T-helper 2 cell (primary cell): ENCODE results near the gene NELFCD.

Experiments used
- DNase-seq, 5 experiments: peaks; one replicate each; pipeline versions ENCODE4 v3.0.0 to v3.0.0-alpha.2; 2012 to 2022

NELFCD gene

DNA sequence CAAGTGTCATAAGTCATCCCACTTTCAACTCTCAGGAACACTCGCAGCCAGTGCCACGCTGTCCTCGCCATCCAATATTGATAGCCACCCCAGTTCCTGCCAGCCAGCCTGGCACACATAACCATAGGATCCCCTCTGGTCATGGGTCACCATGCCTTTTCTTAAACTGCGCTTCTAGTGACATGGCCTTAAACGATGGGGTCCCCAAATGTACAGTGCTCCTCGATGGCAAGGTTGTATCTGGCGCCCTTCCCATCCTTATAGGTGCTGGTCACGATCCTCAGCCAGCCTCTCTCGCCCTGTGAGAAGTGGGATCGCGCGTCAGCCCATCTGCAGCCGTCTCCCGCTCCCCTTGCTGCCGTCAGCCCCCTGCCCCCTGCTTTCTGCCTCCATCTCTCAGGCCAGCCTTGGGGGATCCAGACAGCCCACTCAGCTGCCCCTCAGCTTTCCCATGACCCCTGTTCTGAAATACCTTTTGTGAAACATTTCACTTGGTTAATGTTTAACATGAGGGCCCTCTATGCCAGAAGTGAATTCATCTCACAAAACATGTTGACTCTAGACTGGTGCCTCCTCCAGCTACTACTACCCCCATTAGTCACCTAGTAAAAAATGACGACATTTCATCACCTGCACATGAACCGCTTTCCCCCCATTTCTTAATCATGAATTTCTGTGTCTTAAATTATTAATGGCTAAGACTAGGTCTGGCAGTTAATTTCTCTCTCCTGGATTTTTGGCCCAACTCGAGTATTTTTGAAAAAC lies 14.6 kb downstream of the NELFCD start:
- DNase-seq = no peak

DNA sequence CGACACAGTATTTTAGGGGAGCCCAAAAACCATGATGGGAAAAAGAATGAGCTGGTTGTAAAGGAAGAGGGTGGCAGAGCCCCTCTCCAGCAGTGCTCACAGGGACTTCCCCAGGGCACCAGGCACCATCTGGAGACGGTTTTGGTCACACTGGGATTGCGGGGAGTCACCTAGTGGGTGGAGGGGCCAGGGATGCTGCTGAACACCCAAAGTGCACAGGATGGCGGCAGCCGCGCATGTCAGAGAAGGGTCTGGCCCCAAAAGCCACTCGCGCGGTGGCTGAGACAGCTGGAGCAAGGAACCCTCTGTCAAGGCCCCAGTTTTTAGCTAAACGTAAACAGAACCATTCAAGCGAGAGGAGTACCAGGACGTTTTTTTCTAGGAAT lies 15.2 kb downstream of the NELFCD start:
- DNase-seq = no peak

DNA sequence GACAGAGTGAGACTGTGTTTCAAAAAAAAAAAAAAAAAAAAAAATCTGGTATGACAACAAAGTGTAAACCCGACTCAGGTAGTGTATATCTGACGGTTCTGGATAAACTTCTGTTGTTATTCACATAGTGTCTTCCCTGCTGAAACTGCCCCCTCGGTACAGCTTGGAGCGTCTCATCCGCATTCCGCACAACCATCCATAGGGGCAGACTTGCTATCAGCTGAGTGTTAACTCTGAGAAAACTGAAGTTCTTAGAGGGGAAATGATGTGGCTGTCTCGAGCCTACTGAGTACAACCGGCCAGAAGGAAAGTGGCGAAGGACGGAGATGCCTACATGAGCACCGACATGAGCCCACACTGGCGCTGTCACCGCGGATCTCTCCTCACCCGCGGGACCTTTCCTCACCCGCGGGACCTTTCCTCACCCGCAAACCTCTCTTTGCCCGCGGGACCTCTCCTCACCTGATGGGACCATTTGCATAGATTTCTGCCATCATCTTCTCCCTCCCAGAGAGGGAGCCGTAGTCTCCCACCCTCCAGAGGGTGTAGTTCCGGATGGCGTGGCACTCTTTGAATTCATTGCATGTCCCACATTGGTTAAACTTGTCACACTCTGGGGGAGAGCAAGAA lies 16.2 kb downstream of the NELFCD start:
- DNase-seq = no peak

DNA sequence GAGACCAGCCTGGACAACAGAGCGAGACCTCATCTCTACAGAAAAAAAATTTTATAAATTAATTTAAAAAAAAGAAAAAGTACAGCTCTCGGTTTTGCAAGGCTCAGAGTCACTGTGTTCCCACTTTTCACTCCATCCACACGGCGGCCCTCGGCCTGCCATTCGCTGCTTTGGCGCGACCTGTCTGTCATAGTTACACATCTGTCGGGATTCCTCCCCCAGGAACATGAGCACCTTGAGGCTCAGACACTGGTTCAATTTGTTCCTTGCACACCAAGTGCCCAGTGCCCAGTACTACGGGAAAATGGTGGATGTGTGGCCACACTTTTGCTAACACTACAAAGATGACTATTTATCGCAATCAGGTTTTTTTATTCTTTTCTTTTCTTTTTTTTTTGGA lies 17.6 kb downstream of the NELFCD start:
- DNase-seq = no peak

DNA sequence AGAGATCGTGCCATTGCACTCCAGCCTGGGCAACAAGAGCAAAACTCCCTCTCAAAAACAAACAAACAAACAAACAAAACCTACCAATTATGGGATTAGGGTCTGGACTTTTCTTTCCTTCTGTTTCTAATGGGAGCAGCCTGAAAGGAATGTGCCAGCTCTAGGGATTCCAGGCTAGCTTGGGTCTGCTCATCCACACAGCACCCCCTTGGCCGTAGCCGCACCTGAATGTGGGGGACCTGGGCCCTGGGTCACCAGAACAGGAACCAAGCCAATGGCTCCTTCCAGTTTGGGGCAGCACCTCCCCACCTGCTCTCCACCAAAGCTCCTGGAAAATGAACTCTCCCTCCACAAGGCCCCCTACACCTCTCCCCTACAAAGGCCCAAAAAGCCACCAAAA lies 19.3 kb downstream of the NELFCD start:
- no peak for DNase-seq

DNA sequence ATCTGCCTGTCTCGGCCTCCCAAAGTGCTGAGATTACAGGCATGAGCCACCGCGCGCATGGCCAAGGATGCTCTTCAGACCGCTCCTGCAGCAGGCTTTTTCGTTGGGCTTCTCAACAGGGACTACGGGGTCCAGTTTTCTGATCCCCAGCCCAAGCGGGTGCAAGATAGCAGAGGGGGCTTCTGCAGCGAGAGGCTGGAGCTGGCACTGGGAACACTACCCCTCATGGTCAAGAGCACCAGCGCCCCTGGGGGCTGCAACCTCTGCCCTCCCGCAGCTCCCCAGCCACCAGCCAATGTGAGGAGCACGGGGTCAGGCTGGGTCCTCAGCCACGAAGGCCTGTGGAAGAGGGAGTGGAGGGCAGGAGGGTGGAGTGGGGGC lies 20.0 kb downstream of the NELFCD start:
- DNase-seq = no peak

DNA sequence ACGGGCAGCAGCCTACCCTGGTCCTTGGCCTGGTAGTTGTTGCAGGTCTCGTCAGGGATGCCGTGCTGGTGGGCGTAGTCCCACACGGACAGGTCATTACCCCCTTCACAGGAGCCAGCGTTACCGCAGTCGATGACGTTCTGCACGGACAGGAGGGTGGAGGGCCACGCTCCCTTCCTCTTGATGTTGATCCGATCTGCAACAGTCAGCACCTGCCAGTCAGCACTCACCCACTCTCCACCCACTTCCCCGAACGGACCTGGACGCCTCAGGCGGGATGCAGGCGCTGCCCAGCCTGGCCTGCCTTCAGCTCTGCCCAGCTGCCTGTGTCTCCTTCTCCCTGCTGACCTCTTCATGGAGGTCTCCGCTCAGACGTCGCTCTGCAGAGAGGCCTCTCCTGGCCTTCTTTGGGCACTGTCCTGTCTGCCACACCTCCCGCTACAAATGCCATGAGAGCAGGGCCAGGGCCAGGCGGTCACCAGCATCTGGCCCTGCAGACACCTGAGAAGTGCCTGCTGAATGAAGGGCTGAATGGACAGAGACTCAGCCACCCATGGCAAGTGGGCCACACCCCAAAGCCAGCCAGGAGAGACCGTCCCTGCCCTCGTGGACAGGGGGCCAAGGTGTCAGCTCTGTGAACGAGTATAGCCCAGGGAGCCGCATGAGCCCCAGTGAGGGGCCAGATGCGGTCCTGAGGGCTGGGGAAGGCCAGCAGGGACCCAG lies 20.6 kb downstream of the NELFCD start:
- no peak for DNase-seq

DNA sequence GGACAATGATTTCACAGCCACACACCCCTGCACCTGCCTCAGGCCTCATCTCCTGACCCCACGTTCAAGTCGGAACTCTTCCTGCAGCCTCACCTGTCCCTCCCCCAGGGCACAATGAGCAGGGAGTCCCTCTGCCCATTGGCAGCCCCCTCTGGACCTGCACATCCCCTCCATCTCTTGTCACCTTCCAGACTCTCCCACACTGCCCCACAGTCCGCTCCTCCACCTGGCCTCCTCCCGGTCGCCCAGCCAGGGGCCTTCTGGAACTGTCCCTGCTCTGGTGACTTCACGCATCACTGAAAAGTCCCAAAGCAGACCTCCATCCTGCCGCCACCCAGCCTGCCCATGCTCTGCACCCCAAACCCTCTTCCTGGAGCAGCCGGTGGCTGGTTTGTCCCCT lies 21.3 kb downstream of the NELFCD start:
- no peak for DNase-seq

DNA sequence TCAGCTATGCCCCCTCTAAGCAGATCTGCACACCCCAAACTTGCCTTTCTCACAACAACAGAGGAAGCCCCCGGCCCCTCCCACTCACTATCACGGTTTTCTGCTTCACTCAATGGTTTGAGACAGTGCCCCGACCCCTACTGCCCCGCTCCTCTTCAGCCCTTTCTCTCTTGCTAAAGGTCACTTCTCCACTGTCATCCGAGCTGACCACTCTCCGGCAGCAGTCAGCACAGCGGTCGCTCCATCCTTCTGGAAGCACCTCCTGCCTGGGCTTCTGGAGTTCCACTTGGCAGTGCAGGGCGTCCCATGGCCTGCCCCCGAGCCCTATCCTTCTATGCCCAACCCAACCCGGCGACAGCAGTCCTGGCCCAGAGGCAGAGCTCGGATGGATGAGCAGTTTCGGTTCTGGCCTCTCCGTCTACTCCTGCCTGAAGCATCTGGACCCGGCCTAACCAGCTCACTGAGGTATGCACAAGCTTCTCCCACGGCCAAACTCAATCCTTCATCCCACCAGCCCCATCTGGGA lies 21.9 kb downstream of the NELFCD start:
- no peak for DNase-seq

DNA sequence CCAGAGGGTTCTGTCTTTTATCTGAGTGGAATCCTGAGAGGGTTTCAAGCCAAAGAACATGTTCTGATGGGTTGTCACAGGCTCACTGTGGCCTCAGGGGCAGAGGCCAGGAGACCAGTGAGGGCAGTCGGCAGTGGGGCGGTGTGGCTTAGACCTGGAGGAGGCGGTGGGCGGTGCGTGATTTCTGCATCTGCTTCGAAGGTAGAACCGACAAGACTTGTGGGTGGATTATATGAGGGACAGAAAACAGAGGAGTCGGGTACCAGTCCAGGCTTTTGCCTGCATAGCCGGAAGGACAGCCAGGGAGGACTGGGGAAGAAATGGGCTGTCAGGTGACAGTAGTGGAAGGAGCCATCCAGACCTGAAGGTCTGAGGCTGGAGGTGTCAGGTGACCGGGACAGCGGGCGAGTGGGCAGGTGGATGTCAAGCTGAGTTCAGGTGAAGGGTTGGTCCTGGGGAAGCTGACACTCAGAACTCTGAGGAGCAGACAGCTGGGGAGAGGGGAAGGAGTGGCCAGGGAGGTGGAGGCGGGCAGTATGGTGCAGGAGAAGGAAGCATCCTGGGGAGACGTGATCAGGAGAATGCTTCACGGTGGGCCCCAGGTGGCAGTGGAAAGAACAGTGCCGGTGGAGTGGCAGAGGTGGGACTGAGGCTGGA lies 22.9 kb downstream of the NELFCD start:
- no peak for DNase-seq

DNA sequence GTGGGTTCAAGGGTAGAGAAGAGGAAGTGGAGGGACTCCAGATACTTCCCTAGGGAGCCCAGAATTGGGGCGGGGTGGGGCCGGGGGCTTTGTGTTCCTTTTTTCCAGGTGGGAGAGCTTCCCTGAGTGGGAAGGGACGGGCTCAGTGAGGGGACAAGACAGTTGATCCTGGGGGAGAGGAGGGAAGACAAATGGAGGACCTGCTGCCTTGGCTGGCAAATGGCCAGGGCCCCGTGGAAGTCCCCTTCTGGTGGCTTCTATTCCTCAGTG lies 23.4 kb downstream of the NELFCD start:
- DNase-seq = peak; percentile 20 to 56 (median 40)

DNA sequence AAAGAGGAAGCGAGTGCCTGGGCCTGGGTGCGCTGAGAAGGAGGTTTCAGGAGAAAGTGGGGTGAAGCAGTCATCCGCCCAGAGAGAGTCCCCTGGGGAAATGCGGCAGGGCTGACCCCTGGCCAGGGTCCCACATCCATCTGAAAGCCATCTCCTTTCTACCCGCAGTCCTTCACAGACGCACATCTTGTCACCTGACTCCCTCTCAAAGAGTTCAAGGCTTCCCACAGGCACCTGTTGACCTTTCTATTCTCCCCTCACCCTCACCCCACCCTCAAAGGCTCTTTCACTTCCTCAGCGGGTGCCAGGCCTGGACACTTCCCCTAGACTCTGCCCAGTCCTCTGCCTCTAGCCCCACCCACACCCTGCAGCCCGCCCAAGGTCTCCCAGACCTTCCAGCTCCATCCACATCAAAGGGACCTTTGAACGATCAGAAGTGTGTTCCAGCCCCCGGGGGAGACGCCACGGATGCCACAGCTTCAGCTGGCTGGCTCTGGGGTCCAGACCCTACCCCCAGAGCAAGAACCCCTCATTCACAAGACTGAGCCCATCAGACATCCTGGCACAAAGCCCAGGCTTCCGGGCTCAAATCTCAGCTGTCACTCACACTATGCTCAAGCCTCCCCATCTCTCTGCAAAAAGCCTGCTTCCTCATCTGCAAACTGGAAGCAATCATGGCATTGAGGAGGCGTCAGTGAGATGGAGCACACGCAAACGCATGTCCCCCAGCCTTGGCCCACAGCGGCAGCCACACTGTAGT lies 23.9 kb downstream of the NELFCD start:
- DNase-seq = peak in 2 of 5 experiments; percentile 35 to 78

DNA sequence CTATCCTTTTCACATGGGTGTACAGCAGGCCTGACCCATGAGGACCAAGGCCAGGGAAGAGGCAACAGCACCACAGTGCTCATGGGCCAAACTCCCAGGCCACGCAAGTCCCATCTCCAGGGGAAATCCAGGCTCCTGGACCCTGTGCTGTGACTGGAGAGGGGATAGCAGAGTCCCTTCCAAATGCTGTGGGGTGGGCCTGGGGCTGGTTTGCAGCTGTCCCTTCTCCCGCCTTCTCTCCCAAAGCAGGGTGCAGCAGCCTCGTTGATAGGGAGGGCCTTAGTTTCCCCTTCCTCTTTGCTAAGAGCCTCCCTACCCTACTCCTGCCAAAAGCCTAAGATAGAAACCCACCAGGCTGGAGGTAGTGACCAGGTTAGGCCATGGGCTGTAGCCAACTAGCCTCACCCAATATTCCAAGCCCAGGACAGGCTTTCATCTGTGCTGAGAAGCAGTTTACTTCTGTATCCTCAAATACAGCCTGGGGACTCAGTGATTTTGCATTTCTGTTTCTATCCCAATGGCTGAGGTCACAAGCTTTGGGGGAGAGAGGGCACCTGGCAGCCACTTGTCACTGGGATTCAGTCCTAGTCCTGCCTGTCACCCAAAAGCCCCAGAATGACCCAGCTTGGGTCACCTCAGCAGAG lies 24.6 kb downstream of the NELFCD start:
- DNase-seq = no peak

DNA sequence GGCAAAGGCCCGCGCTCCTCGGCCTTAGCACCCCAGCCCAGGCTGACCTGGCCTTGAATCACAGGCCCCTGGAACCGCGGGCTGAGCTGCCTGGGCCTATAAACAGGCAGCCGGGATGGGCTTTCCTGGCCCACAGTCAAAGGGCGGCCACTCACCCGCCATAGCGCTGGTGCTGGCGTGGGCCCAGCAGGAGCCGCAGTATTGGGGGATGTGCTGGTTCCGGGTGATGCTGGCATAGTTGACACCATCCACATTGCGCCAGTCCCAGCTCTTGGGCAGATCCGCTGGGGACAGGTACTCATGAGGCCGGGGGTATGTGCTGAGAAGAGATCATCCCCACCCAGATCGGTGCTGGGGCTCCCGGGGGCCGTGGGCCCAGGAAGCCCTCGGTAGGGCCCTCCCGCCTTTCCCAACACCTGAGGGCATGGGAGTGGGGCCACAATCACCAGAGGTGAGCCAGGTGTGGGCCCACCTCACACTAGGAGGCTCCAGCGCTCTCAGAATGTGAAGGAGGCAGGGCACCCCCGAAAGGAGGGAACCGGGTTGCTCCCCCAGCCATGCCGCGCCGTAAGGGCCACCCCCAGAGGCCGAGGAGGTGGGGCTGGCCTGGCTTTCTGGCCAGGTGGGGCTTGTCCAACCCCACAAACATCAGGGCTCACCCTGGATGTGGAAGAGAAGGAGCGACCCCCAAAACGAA lies 25.3 kb downstream of the NELFCD start:
- DNase-seq = no peak

DNA sequence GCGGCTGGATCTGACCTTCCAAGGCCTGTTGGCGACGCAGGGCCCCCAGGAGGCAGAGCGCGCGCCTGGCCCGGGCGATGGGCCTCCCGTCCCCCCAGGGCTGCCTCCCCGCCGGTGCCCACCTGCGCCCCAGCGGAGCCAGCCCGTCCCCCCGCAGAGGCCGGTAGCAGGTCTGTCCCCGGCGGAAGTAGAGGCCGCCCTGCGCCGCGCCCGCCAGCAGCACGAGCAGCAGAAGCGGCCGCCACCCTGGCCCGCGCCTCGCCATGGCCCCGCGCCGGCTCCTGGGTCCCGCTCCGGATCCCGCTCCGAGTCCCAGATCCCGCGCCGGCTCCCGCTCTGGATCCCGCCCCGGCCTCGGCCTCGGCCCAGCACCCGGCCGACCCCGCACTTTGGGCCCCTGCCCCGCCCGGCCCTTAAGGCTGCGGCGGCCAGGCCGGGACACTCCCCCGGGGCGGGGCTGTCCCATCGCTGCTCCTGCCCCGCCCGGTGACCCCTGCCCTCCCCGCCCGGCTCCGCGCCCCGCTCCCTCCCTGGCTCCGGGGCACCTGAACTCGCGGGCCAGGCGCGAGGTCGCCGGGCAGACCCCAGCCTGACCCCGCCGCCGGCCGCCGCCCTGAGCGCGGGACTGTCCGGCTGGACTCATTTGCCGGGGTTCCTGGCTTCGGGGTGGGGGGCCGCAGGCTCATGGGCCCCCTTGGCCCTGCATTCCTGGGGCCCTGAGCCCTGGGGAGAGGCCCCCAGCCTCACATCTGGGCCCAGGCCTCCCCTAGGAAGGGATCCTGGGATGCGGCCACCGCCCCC lies 26.0 kb downstream of the NELFCD start, which contains the start of gene CTSZ:
TSS of gene CTSZ (minus strand) at position 391 of the 801 bp plus-strand sequence. CDS start at position 265, 126 bp downstream.
- DNase-seq = peak in 4 of 5 experiments; percentile 17 to 69 (median 30)

DNA sequence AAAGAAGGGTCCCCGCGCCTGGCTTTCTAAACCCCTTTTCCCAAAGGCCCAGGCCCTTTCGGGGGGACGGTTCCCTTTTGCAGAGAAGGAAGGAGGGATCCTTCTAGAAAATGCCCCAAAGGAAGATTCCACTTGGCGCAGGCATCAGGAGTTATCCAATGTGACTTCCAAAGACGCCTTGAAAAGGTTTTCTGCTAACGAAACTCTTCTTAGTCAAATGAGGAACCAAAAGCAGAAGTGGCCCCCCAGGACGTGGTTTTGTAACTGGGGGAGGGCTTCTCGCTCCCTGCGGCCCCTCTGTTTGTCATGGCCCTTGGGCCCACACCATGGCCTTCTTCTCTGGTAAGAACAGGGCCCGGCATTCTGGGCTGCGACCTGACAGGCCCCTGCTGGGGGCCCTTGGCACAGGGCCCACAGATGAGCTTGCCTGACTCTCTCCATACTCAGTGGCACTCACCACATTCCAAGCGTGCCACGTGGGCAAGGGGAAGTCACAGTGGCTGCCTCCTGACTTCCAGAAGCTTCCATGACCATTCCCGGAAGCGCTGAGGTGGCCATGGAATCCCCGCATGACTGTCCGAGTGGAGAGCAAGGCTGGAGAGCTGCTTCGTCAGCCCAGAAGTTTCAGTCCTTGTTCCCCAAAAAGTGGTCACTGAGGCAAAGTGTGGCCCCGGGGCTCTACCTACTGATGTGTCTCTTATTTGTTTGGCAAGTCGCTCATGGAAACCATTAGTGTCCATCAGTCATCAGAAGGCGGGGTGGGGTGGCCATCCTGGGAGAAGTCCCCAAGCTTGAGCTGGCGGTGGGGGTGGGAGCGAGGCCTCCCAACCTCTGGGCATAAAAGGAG lies 26.8 kb downstream of the NELFCD start:
- no peak for DNase-seq

DNA sequence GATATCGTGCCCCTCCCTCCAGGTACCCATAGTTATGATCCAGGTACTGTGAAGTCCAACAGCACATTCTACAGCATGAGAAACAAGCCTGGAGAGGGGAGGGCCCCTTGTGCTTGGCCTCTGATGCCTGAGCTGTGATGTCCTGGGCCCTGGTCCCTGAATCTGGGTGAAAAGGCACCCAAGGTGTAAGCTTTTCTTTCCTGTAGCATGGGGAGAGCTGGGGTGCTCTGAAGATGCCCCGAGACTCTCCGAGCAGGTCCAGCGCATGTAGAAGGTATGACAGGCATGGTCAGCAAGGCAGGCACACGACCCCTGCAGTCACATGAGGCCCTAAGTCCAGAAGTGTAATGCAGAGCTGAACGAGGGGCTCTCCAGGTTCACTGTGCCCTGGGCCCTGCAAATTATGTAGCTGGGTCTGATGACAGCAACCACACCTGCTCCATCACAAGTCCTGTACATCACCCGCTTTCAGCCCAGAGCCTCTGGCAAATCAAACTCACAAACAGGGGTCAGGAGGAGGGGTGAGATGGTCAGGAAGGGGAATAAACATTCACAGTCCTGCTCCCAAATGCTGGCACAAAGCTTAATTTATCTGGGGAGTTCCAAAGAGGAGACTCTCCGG lies 27.8 kb downstream of the NELFCD start:
- no peak for DNase-seq

DNA sequence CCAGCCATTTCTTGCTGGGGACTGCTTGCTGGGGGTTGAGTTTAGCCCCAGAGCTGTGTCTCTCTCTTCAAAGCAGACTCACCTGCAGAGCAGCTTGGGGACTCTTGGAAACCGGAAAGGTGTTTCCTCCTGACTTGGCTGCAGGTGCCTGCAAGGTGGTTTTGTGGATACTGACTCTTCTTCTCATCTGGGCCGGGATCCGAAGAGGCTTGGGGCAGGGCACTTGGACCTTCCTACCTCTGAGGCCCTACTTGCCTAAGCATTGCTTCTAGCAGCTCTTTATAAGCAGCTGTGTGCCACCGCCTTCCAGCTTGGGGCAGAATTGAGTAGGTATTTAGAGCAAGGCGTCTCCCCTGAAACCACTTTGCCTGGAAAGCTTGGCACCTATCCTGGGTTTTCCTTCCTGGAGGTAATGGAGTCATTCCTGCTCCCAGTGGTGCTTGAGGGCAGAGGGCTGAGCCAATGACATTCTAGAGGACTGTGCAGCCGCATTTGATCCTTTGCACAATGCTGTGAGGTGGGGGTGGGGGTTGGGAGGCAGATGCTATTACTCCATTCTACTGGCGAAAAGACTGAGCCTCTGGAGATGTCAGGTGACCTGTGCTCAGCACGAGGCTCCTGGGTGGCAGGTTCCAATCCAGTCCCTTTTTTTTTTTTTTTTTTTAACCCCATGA lies 29.4 kb downstream of the NELFCD start:
- no peak for DNase-seq
